Fibroblast of the aortic adventitia (primary cell): Measurements from ENCODE around the gene PSMG3. TPM values are rescaled to one million over a fixed set of nuclear protein-coding genes. Genes with fewer than 3 reads are reported as not detected.

Source experiments
- DNase-seq: peaks from one replicate; pipeline ENCODE4 v3.0.0-alpha.2; 2010; ENCODE audit warnings: low read depth
- H3K4me3 ChIP-seq: 2 replicates; pipeline ENCODE4 v1.5.1; 2011; ENCODE audit warnings: low read depth, mild to moderate bottlenecking, control low read depth, low read length, moderate library complexity
- CTCF ChIP-seq: IDR thresholded peaks from 2 replicates; pipeline ENCODE4 v1.5.1; 2011; ENCODE audit warnings: mild to moderate bottlenecking, low read length, control low read depth, inconsistent platforms; ENCODE audit not compliant: insufficient read depth
- total RNA-seq: library from RNA; depleted of rRNA; stranded (reverse); fragments of >200 nt; gene quantifications from 2 replicates; pipeline ENCODE4 v1.2.3, GENCODE V29; 2012; ENCODE audit warnings: low replicate concordance

Gene PSMG3
- total RNA-seq, 1 donor = 20.5 TPM

DNA sequence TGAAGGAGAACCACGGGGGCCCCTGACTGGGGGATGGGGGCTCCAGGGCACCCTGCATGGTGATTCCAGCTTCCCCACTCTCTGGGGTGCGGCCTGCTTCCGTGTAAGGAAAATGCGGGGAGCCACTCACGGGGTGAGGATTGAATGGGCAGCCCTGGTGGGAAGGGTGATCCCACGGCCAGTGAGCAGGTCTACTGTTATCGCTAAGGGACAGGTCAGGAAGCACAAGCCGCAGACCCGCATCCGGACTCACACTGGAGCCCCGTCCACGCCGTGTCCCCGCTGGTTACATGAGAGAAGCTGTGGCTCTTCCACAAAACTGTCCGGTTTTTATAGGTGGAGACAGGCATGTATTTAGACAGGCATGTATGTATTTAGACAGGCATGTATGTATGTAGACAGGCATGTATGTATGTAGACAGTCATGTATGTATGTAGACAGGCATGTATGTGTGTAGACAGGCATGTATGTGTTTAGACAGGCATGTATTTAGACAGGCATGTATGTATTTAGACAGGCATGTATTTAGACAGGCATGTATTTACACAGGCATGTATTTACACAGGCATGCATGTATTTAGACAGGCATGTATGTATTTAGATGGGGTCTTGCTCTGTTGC is 5.7 kb downstream of the PSMG3 start:
- H3K4me3 ChIP-seq = no peak overlapping the region
- DNase-seq = no peak
- no peak for TF ChIP-seq CTCF

DNA sequence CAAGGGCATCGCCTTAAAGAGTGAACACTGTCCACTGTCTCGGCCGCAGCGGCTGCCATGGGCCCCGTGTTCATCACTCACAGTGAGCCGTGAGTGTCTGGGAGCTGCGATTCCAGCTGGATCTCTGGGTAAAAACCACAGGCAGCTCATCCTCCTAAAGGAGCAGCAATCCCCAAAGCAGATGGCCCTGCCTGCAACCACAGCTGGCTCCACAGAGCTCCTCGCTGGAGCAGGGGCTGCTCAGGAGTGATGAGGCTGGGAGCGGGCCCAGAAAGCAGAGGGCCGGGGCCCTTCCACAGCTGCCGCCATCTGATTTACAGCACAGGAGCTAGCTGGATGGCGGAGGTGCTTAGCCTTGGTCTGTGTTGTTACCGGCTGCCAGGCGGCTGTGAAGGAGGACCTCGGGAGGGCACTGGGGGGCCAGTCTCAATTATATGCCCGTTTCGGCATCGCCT is 7.2 kb downstream of the PSMG3 start:
- DNase-seq = no peak
- H3K4me3 ChIP-seq = no peak overlapping the region
- no peak for TF ChIP-seq CTCF

- no peak for TF ChIP-seq CTCF
- no peak overlapping the region for H3K4me3 ChIP-seq
- DNase-seq = no peak
Observed at GRCh38 chr7:1562116-1562515, 7.7 kb downstream of the PSMG3 start.

- no peak overlapping the region for H3K4me3 ChIP-seq
- no peak for TF ChIP-seq CTCF
Observed at GRCh38 chr7:1561036-1561940, 8.5 kb downstream of the PSMG3 start.

GRCh38 chr7:1560620-1561031 is 9.2 kb downstream of the PSMG3 start:
- H3K4me3 ChIP-seq = no peak overlapping the region
- TF ChIP-seq CTCF = no peak
- no peak for DNase-seq

More at GRCh38 chr7:1561036-1561940, 8.5 kb downstream of the PSMG3 start:
- DNase-seq = no peak

DNA sequence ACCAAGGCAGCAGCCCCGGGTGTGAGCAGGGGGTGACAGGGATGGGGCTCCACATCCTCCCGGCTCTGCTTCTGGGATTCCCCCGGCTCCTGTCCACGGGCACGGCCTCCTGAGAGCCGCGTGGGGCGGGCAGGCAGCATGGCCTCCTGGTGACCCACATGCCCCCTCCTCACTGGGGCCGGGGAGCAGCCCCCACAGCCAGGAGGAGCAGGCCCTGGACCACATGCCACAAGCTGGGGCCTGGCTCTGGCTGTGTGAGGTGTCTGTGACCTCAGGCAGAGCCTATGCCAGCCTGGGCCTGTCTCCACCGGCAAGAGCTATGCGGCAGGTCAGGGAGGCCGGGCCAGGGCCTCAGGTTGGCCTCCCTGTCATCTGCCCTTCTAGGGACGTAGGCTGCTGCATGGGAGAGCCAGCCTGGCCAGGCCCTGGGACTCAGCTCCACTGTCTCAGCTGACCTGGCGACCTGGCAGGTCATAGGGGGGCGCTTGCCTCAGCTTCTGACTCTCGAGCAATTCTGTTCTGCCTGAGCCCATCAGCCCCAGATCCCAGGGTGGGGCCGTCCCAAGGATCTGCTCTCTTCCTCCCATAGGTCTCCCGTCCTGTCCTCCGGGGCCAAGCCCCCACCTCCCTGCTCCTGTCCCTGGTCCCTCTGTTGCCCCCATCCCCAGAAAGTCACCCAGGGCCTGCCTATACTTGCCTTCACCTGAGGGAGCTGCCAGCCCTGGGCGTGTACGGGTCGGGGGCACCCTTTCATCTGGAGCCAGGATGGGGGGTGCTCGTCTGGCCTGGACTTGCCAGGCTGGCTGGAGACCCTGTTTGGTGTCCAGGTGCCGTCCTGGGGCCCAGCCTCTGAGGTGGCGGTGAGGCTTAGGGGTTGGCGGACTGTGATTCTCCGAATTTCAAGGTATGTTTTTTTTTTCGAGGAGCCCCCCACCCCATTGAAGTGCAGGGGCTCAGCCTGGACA is 9.9 kb downstream of the PSMG3 start:
- TF ChIP-seq CTCF = no peak
- H3K4me3 ChIP-seq = no peak overlapping the region
- no peak for DNase-seq
